Measurements from ENCODE around the gene KRTAP5-6. TPM values are rescaled to one million over a fixed set of nuclear protein-coding genes. Genes with fewer than 3 reads are reported as not detected.

The KRTAP5-6 gene
- total RNA-seq, 4 donors from 2014 or later, result 2.3 to 24.1 TPM; not detected in 2

GRCh38 chr11:1706634-1707400 lies 9.8 kb downstream of the KRTAP5-6 start:
- TF ChIP-seq EP300 (IDR thresholded peaks at IDR 0.05) (no peak), POLR2A (IDR thresholded peaks at IDR 0.05) (no peak), POLR2AphosphoS5 (IDR thresholded peaks at IDR 0.05) (no peak)
- TF ChIP-seq, protein P1, sequence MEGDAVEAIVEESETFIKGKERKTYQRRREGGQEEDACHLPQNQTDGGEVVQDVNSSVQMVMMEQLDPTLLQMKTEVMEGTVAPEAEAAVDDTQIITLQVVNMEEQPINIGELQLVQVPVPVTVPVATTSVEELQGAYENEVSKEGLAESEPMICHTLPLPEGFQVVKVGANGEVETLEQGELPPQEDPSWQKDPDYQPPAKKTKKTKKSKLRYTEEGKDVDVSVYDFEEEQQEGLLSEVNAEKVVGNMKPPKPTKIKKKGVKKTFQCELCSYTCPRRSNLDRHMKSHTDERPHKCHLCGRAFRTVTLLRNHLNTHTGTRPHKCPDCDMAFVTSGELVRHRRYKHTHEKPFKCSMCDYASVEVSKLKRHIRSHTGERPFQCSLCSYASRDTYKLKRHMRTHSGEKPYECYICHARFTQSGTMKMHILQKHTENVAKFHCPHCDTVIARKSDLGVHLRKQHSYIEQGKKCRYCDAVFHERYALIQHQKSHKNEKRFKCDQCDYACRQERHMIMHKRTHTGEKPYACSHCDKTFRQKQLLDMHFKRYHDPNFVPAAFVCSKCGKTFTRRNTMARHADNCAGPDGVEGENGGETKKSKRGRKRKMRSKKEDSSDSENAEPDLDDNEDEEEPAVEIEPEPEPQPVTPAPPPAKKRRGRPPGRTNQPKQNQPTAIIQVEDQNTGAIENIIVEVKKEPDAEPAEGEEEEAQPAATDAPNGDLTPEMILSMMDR (IDR thresholded peaks at IDR 0.05), result no peak
- peaks cover 17% of the 10 kb centered on the region for H3K4me1 ChIP-seq
- WGBS, result 83% methylated on average over 15 of the region's 17 CpGs
- H3K36me3 ChIP-seq, result no peaks in the 10 kb centered on the region
- H3K27me3 ChIP-seq, result peaks cover 4% of the 10 kb centered on the region
- no peak overlapping the region for H3K27ac ChIP-seq
- H3K4me3 ChIP-seq, result no peak overlapping the region
- peak in 1 of 2 donors; percentile 72 for DNase-seq (ENCODE audit: low spot score in 2 of 2)
- no peaks in the 10 kb centered on the region for H3K9me3 ChIP-seq

DNA sequence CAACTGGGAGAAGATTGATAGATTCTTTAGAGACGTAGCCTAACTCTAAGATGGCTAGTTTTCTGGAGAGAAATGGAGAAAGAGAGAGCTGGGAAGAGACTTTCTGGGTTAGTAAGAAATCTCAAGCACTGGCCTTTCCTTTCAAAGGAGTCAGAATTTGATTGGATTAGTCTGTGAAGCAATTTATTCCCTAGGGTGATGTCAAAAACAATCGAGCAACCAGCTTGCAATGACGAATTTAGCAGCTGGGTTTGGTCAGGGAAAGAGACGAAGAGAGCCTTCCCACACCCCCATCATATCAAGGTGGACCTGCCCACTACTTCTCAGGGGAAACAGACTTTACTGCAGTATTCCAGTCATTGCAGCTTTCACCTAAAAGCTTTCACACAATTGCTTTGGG lies 10.8 kb downstream of the KRTAP5-6 start:
- H3K4me1 ChIP-seq, result peaks cover 17% of the 10 kb centered on the region
- H3K4me3 ChIP-seq, result no peak overlapping the region
- WGBS, result 43% methylated on average over 4 of the region's 4 CpGs
- H3K36me3 ChIP-seq, result no peaks in the 10 kb centered on the region
- H3K27me3 ChIP-seq, result peaks cover 4% of the 10 kb centered on the region
- no peaks in the 10 kb centered on the region for H3K9me3 ChIP-seq
- DNase-seq (ENCODE audit: low spot score in 2 of 2), result peak in 1 of 2 donors; percentile 23
- TF ChIP-seq, protein P1 (IDR thresholded peaks at IDR 0.05), result no peak
- TF ChIP-seq EP300 (IDR thresholded peaks at IDR 0.05), result no peak
- no peak for TF ChIP-seq POLR2AphosphoS5 (IDR thresholded peaks at IDR 0.05)
- no peak for TF ChIP-seq POLR2A (IDR thresholded peaks at IDR 0.05)
- H3K27ac ChIP-seq, result no peak overlapping the region

- no peak for TF ChIP-seq EP300 (IDR thresholded peaks at IDR 0.05)
- no peak for TF ChIP-seq POLR2AphosphoS5 (IDR thresholded peaks at IDR 0.05)
- TF ChIP-seq, protein P1 (IDR thresholded peaks at IDR 0.05), result no peak
- TF ChIP-seq POLR2A (IDR thresholded peaks at IDR 0.05), result no peak
- H3K27ac ChIP-seq, result no peak overlapping the region
- H3K4me3 ChIP-seq, result no peak overlapping the region
- WGBS, result 90% methylated on average over 10 of the region's 10 CpGs
- peaks cover 17% of the 10 kb centered on the region for H3K4me1 ChIP-seq
- no peaks in the 10 kb centered on the region for H3K36me3 ChIP-seq
- peak in 1 of 2 donors; percentile 31 for DNase-seq (ENCODE audit: low spot score in 2 of 2)
- peaks cover 4% of the 10 kb centered on the region for H3K27me3 ChIP-seq
- no peaks in the 10 kb centered on the region for H3K9me3 ChIP-seq
These were observed 11.7 kb downstream of the KRTAP5-6 start for GRCh38 chr11:1708716-1709115.

- Histone ChIP-seq H3K9me3 (no peaks in the 10 kb centered on the region), H3K4me1 (no peaks in the 10 kb centered on the region), H3K27ac (no peak overlapping the region), H3K4me3 (no peak overlapping the region), H3K36me3 (no peaks in the 10 kb centered on the region), H3K27me3 (no peaks in the 10 kb centered on the region)
- TF ChIP-seq POLR2A (IDR thresholded peaks at IDR 0.05) (no peak), POLR2AphosphoS5 (IDR thresholded peaks at IDR 0.05) (no peak), EP300 (IDR thresholded peaks at IDR 0.05) (no peak)
- TF ChIP-seq, protein P1 (IDR thresholded peaks at IDR 0.05), result no peak
- 80% methylated on average over 22 of the region's 24 CpGs for WGBS
- DNase-seq (ENCODE audit: low spot score in 2 of 2), result peak in 1 of 2 donors; percentile 48
These were observed 18.2 kb downstream of the KRTAP5-6 start for GRCh38 chr11:1714908-1715885.

Data from suprapubic skin (tissue), 4 donors.